ENCODE data around the gene YIF1B. TPM values are rescaled to one million over a fixed set of nuclear protein-coding genes. Genes with fewer than 3 reads are reported as not detected.

Gene YIF1B
- total RNA-seq, 1 donor from 2014 or later = 54.6 TPM

- no peak overlapping the region for H3K4me3 Mint-ChIP-seq (ENCODE audit: unreplicated experiment)
- peaks cover 5% of the 10 kb centered on the region for H3K36me3 Mint-ChIP-seq (ENCODE audit: unreplicated experiment)
Observed at GRCh38 chr19:38333245-38333644, 17.5 kb upstream of the YIF1B start.

GRCh38 chr19:38331728-38332127 is 16.0 kb upstream of the YIF1B start:
- Mint-ChIP-seq H3K4me3 (ENCODE audit: unreplicated experiment) (no peak overlapping the region), H3K27me3 (ENCODE audit: unreplicated experiment) (no peaks in the 10 kb centered on the region), H3K4me1 (ENCODE audit: unreplicated experiment) (no peaks in the 10 kb centered on the region), H3K9me3 (ENCODE audit: unreplicated experiment) (no peaks in the 10 kb centered on the region), H3K36me3 (ENCODE audit: unreplicated experiment) (peaks cover 17% of the 10 kb centered on the region), H3K27ac (ENCODE audit: unreplicated experiment) (no peak overlapping the region)
- TF ChIP-seq CTCF (IDR thresholded peaks at IDR 0.05) = no peak
- no peak for DNase-seq (ENCODE audit: extremely low spot score, unreplicated experiment)

More at GRCh38 chr19:38333245-38333644, 17.5 kb upstream of the YIF1B start:
- H3K4me1 Mint-ChIP-seq (ENCODE audit: unreplicated experiment) = peaks cover 7% of the 10 kb centered on the region
- H3K9me3 Mint-ChIP-seq (ENCODE audit: unreplicated experiment) = no peaks in the 10 kb centered on the region
- no peak overlapping the region for H3K27ac Mint-ChIP-seq (ENCODE audit: unreplicated experiment)
- no peak for TF ChIP-seq CTCF (IDR thresholded peaks at IDR 0.05)
- H3K27me3 Mint-ChIP-seq (ENCODE audit: unreplicated experiment) = no peaks in the 10 kb centered on the region
- no peak for DNase-seq (ENCODE audit: extremely low spot score, unreplicated experiment)

GRCh38 chr19:38329651-38330050 is 13.9 kb upstream of the YIF1B start:
- Mint-ChIP-seq H3K4me3 (ENCODE audit: unreplicated experiment) (no peak overlapping the region), H3K4me1 (ENCODE audit: unreplicated experiment) (no peaks in the 10 kb centered on the region), H3K27ac (ENCODE audit: unreplicated experiment) (no peak overlapping the region), H3K9me3 (ENCODE audit: unreplicated experiment) (no peaks in the 10 kb centered on the region), H3K27me3 (ENCODE audit: unreplicated experiment) (no peaks in the 10 kb centered on the region), H3K36me3 (ENCODE audit: unreplicated experiment) (peaks cover 19% of the 10 kb centered on the region)
- no peak for DNase-seq (ENCODE audit: extremely low spot score, unreplicated experiment)
- TF ChIP-seq CTCF (IDR thresholded peaks at IDR 0.05) = no peak

GRCh38 chr19:38326591-38326990 is 10.8 kb upstream of the YIF1B start:
- Mint-ChIP-seq H3K9me3 (ENCODE audit: unreplicated experiment) (no peaks in the 10 kb centered on the region), H3K36me3 (ENCODE audit: unreplicated experiment) (peaks cover 23% of the 10 kb centered on the region), H3K27ac (ENCODE audit: unreplicated experiment) (no peak overlapping the region), H3K27me3 (ENCODE audit: unreplicated experiment) (no peaks in the 10 kb centered on the region), H3K4me1 (ENCODE audit: unreplicated experiment) (peaks cover 8% of the 10 kb centered on the region), H3K4me3 (ENCODE audit: unreplicated experiment) (no peak overlapping the region)
- no peak for TF ChIP-seq CTCF (IDR thresholded peaks at IDR 0.05)
- no peak for DNase-seq (ENCODE audit: extremely low spot score, unreplicated experiment)

GRCh38 chr19:38324431-38324830 is 8.7 kb upstream of the YIF1B start:
- TF ChIP-seq CTCF (IDR thresholded peaks at IDR 0.05) = no peak
- H3K27me3 Mint-ChIP-seq (ENCODE audit: unreplicated experiment) = no peaks in the 10 kb centered on the region
- peaks cover 23% of the 10 kb centered on the region for H3K36me3 Mint-ChIP-seq (ENCODE audit: unreplicated experiment)
- no peak for DNase-seq (ENCODE audit: extremely low spot score, unreplicated experiment)
- H3K9me3 Mint-ChIP-seq (ENCODE audit: unreplicated experiment) = no peaks in the 10 kb centered on the region
- peaks cover 25% of the 10 kb centered on the region for H3K4me1 Mint-ChIP-seq (ENCODE audit: unreplicated experiment)
- H3K27ac Mint-ChIP-seq (ENCODE audit: unreplicated experiment) = no peak overlapping the region
- H3K4me3 Mint-ChIP-seq (ENCODE audit: unreplicated experiment) = no peak overlapping the region
